Measurements from ENCODE around the gene PSMD2. TPM values are rescaled to one million over a fixed set of nuclear protein-coding genes. Genes with fewer than 3 reads are reported as not detected.

The PSMD2 gene
- total RNA-seq, 1 donor from 2014 or later, result 239 TPM

DNA sequence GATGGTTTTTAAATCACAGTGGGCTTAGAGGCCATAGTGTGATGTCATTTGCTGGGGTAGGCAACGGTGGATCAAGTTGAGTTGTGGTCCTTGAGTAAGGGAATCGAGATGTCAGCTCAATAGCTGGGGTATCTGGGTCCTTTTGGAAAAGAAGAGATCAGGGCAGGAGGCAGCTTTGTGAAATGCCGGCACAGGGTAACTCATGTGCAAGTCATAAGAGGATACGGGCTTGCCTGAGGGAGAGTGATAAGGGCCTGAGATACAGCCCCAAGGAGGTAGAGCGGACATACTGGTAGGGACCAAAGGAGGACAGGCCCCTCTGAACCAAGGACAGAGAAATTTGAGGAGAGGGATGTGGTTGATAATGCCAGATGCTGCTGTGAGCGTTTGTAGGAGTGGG lies 34.1 kb downstream of the PSMD2 start:
- peaks cover 31% of the 10 kb centered on the region for H3K4me1 Mint-ChIP-seq (ENCODE audit: unreplicated experiment)
- peaks cover 52% of the 10 kb centered on the region for H3K36me3 Mint-ChIP-seq (ENCODE audit: unreplicated experiment)
- no peaks in the 10 kb centered on the region for H3K27me3 Mint-ChIP-seq (ENCODE audit: unreplicated experiment)
- H3K27ac Mint-ChIP-seq (ENCODE audit: unreplicated experiment), result peak overlapping the region; percentile 56
- TF ChIP-seq, protein P1, sequence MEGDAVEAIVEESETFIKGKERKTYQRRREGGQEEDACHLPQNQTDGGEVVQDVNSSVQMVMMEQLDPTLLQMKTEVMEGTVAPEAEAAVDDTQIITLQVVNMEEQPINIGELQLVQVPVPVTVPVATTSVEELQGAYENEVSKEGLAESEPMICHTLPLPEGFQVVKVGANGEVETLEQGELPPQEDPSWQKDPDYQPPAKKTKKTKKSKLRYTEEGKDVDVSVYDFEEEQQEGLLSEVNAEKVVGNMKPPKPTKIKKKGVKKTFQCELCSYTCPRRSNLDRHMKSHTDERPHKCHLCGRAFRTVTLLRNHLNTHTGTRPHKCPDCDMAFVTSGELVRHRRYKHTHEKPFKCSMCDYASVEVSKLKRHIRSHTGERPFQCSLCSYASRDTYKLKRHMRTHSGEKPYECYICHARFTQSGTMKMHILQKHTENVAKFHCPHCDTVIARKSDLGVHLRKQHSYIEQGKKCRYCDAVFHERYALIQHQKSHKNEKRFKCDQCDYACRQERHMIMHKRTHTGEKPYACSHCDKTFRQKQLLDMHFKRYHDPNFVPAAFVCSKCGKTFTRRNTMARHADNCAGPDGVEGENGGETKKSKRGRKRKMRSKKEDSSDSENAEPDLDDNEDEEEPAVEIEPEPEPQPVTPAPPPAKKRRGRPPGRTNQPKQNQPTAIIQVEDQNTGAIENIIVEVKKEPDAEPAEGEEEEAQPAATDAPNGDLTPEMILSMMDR (IDR thresholded peaks at IDR 0.05), result no peak
- no peaks in the 10 kb centered on the region for H3K9me3 Mint-ChIP-seq (ENCODE audit: unreplicated experiment)
- no peak for DNase-seq (ENCODE audit: extremely low spot score, unreplicated experiment)
- H3K4me3 Mint-ChIP-seq (ENCODE audit: unreplicated experiment), result no peak overlapping the region

DNA sequence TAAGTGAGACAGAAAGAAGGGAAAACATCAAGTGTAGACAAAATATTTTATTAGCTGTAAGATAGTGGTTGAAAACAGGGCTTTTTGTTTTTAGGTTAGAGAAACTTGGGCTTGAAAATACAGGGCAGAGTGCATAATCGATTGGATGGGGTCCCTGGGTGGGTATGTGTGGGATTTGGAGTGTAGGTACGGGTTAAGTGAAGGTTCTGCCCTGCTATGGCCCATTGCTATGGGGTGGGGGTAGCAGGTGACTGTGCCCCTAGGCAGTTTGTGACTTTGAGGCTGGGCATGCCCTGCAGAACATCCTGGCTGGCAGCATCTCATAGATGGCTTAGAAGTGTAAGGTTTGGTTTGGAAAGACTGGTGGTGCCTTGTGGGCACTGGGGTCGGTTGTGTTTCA lies 34.7 kb downstream of the PSMD2 start:
- TF ChIP-seq, protein P1 (IDR thresholded peaks at IDR 0.05), result no peak
- no peaks in the 10 kb centered on the region for H3K9me3 Mint-ChIP-seq (ENCODE audit: unreplicated experiment)
- no peaks in the 10 kb centered on the region for H3K27me3 Mint-ChIP-seq (ENCODE audit: unreplicated experiment)
- peak overlapping the region; percentile 5 for H3K4me3 Mint-ChIP-seq (ENCODE audit: unreplicated experiment)
- peaks cover 48% of the 10 kb centered on the region for H3K36me3 Mint-ChIP-seq (ENCODE audit: unreplicated experiment)
- H3K4me1 Mint-ChIP-seq (ENCODE audit: unreplicated experiment), result peaks cover 31% of the 10 kb centered on the region
- DNase-seq (ENCODE audit: extremely low spot score, unreplicated experiment), result no peak
- H3K27ac Mint-ChIP-seq (ENCODE audit: unreplicated experiment), result peak overlapping the region; percentile 78

DNA sequence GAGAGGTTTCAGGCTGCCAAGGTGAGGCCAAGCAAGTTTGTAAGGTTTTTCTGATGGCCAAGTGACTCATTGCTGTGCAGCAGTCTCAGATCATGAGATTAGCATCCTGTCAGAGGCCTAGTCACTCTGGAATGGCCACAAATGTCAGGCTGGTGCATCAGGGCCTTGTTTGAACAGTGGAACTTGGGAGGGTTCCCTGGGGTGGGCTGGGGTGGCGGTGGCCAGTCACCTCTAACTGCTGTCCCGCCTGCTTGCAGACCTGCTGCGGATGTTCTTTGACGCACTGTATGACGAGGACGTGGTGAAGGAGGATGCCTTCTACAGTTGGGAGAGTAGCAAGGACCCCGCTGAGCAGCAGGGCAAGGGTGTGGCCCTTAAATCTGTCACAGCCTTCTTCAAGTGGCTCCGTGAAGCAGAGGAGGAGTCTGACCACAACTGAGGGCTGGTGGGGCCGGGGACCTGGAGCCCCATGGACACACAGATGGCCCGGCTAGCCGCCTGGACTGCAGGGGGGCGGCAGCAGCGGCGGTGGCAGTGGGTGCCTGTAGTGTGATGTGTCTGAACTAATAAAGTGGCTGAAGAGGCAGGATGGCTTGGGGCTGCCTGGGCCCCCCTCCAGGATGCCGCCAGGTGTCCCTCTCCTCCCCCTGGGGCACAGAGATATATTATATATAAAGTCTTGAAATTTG lies 35.6 kb downstream of the PSMD2 start:
- H3K27ac Mint-ChIP-seq (ENCODE audit: unreplicated experiment), result peak overlapping the region; percentile 78
- peaks cover 40% of the 10 kb centered on the region for H3K36me3 Mint-ChIP-seq (ENCODE audit: unreplicated experiment)
- TF ChIP-seq, protein P1 (IDR thresholded peaks at IDR 0.05), result no peak
- H3K9me3 Mint-ChIP-seq (ENCODE audit: unreplicated experiment), result no peaks in the 10 kb centered on the region
- H3K4me3 Mint-ChIP-seq (ENCODE audit: unreplicated experiment), result peak overlapping the region; percentile 26
- H3K4me1 Mint-ChIP-seq (ENCODE audit: unreplicated experiment), result peaks cover 34% of the 10 kb centered on the region
- no peak for DNase-seq (ENCODE audit: extremely low spot score, unreplicated experiment)
- no peaks in the 10 kb centered on the region for H3K27me3 Mint-ChIP-seq (ENCODE audit: unreplicated experiment)

DNA sequence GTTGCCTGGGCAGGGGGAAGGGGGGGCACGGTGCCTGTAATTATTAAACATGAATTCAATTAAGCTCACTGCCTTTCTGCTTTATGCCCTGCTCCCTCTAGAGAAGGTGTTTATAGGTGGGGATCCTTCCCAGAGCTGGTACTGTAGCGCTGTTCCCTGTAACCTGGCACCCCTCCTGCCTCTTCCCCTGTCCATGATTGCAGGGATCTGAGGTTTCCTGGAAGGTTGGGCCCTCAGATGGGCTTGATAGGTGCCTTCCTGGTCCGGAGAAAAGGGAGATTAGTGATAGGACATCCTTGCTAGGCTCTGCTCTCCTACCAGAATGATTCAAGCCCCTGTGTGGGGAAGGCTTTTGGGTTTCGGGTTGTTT lies 36.2 kb downstream of the PSMD2 start:
- no peaks in the 10 kb centered on the region for H3K27me3 Mint-ChIP-seq (ENCODE audit: unreplicated experiment)
- TF ChIP-seq, protein P1 (IDR thresholded peaks at IDR 0.05), result no peak
- DNase-seq (ENCODE audit: extremely low spot score, unreplicated experiment), result no peak
- no peaks in the 10 kb centered on the region for H3K9me3 Mint-ChIP-seq (ENCODE audit: unreplicated experiment)
- peaks cover 34% of the 10 kb centered on the region for H3K4me1 Mint-ChIP-seq (ENCODE audit: unreplicated experiment)
- H3K36me3 Mint-ChIP-seq (ENCODE audit: unreplicated experiment), result peaks cover 35% of the 10 kb centered on the region
- peak overlapping the region; percentile 79 for H3K4me3 Mint-ChIP-seq (ENCODE audit: unreplicated experiment)
- peak overlapping the region; percentile 91 for H3K27ac Mint-ChIP-seq (ENCODE audit: unreplicated experiment)

DNA sequence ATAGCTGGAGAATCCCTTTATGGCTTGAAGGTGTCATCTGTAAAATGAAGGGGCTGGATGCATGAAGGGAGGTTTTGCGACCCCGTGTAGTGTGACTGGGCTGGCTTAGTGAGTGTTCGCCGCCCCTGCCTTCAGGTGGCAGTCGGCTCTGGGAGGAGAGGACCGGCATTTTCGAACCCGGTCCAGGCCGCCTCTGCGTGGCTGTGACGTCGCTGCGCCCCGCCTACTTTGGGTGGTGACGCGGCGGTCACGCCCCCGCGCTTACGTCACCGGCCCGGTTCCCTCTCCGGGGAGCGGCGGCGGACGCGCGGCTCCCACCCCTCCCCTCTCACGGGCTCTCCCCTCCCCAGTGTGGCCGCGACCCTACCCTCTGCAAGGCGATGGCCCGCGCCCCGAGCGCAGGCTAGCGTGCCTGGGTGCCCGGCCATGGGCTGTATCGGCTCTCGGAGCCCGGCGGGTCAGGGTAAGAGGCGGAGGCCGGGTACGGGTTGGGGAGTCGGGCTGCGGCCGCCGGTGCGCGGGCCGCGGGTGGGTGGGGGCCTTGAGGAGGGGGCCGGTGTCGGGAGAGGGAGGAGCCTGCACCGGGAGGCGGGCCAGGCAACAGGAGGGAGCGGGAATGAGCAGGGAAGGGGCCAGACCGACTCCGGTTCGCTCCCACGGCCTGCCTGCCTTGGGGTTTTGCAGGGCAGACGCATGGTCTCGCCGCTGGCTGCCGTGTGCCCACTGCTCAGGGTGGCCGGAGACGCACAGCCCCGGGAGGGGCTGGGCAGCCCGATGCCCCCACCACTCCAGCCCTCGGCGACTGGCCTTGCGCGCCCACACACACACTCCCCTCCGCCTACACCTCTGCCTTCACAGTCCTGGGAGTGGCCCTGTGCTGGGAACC lies 36.9 kb downstream of the PSMD2 start:
- DNase-seq (ENCODE audit: extremely low spot score, unreplicated experiment), result peak; percentile 92
- Mint-ChIP-seq H3K4me1 (ENCODE audit: unreplicated experiment) (peaks cover 35% of the 10 kb centered on the region), H3K36me3 (ENCODE audit: unreplicated experiment) (peaks cover 34% of the 10 kb centered on the region), H3K9me3 (ENCODE audit: unreplicated experiment) (no peaks in the 10 kb centered on the region), H3K27me3 (ENCODE audit: unreplicated experiment) (no peaks in the 10 kb centered on the region), H3K27ac (ENCODE audit: unreplicated experiment) (peak overlapping the region; percentile 91), H3K4me3 (ENCODE audit: unreplicated experiment) (peak overlapping the region; percentile 79)
- TF ChIP-seq, protein P1 (IDR thresholded peaks at IDR 0.05), result no peak

Data from osteocyte (in vitro differentiated cells).